Liver (tissue), 9 donors: ENCODE measurements around the gene NXN. TPM values are rescaled to one million over a fixed set of nuclear protein-coding genes. Genes with fewer than 3 reads are reported as not detected.
"Not testable (repeated sequence)": the region's sequence is repeated elsewhere in the genome, so short reads cannot be mapped to it uniquely, and the experiment has no call there.

ENCODE experiments used
- DNase-seq: peaks from one replicate; pipeline ENCODE4 v3.0.0-alpha.2; 2017; ENCODE audit warnings: low spot score
- H3K27ac ChIP-seq, 2 donors: one replicate each; pipeline ENCODE4 v1.7.0; 2013; ENCODE audit warnings: inconsistent platforms in 2 of 2, low read length in 2 of 2, control low read depth in 1 of 2, low read depth in 1 of 2, mild to moderate bottlenecking in 1 of 2
- H3K27me3 ChIP-seq, 4 donors: one replicate each; pipeline versions ENCODE4 v1.6.1 to v1.7.0; 2013; ENCODE audit warnings: low read length in 3 of 4, inconsistent platforms in 1 of 4, mild to moderate bottlenecking in 1 of 4, moderate library complexity in 1 of 4; ENCODE audit not compliant: control insufficient read depth in 4 of 4, insufficient read depth in 4 of 4
- H3K36me3 ChIP-seq, 4 donors: one replicate each; pipeline versions ENCODE4 v1.6.1 to v1.7.0; 2013; ENCODE audit warnings: low read length in 3 of 4, mild to moderate bottlenecking in 3 of 4, low read depth in 1 of 4, moderate library complexity in 1 of 4; ENCODE audit not compliant: control insufficient read depth in 4 of 4, insufficient read depth in 3 of 4
- H3K4me1 ChIP-seq, 4 donors: one replicate each; pipeline versions ENCODE4 v1.6.1 to v1.7.0; 2013; ENCODE audit warnings: low read length in 3 of 4, mild to moderate bottlenecking in 3 of 4, moderate library complexity in 1 of 4; ENCODE audit not compliant: control insufficient read depth in 4 of 4, insufficient read depth in 4 of 4
- H3K4me3 ChIP-seq, 3 donors: one replicate each; pipeline versions ENCODE4 v1.6.1 to v1.7.0; 2013; ENCODE audit warnings: low read length in 3 of 3, control low read depth in 1 of 3, low read depth in 1 of 3, mild to moderate bottlenecking in 1 of 3
- H3K9ac ChIP-seq, 2 donors: one replicate each; pipeline ENCODE4 v1.7.0; 2013; ENCODE audit warnings: low read length in 2 of 2, mild to moderate bottlenecking in 2 of 2, moderate library complexity in 2 of 2, control low read depth in 1 of 2, low read depth in 1 of 2
- H3K9me3 ChIP-seq, 4 donors: one replicate each; pipeline versions ENCODE4 v1.6.1 to v1.7.0; 2013; ENCODE audit warnings: low read length in 3 of 4; ENCODE audit not compliant: control insufficient read depth in 4 of 4
- ATF3 ChIP-seq: IDR thresholded peaks from 2 replicates; pipeline ENCODE4 v1.6.1; 2016; ENCODE audit warnings: antibody characterized with exemption
- CTCF ChIP-seq: fragments of 150-350 bp; IDR thresholded peaks from 2 replicates; pipeline ENCODE4 v1.5.1; 2017; ENCODE audit warnings: improper control_type of control experiment, low read depth, low read length; ENCODE audit not compliant: missing input control
- EGR1 ChIP-seq, 2 donors: IDR thresholded peaks; 2 replicates each; pipeline ENCODE4 v1.6.1; 2016 to 2018; ENCODE audit warnings: antibody characterized with exemption in 2 of 2, low read depth in 2 of 2
- FOXA1 ChIP-seq: IDR thresholded peaks from 2 replicates; pipeline ENCODE4 v1.6.1; 2016; ENCODE audit warnings: antibody characterized with exemption
- GABPA ChIP-seq, 2 donors: IDR thresholded peaks in 1 of 2; conservative IDR thresholded peaks in 1 of 2; 2 replicates each; pipeline ENCODE4 v1.6.1; 2016; ENCODE audit warnings: antibody characterized with exemption in 2 of 2, mild to moderate bottlenecking in 1 of 2, moderate library complexity in 1 of 2
- HNF4G ChIP-seq: IDR thresholded peaks from 2 replicates; pipeline ENCODE4 v1.6.1; 2016; ENCODE audit warnings: antibody characterized with exemption
- JUND ChIP-seq, 2 donors: IDR thresholded peaks; 2 replicates each; pipeline ENCODE4 v1.6.1; 2016; ENCODE audit warnings: antibody characterized with exemption in 2 of 2
- MAX ChIP-seq: IDR thresholded peaks from 2 replicates; pipeline ENCODE4 v1.6.1; 2016; ENCODE audit warnings: antibody characterized with exemption
- NR2F2 ChIP-seq: IDR thresholded peaks from 2 replicates; pipeline ENCODE4 v1.6.1; 2016; ENCODE audit warnings: antibody characterized with exemption
- RAD21 ChIP-seq, 2 donors: IDR thresholded peaks; 2 replicates each; pipeline ENCODE4 v1.6.1; 2016; ENCODE audit warnings: antibody characterized with exemption in 2 of 2, mild to moderate bottlenecking in 2 of 2
- REST ChIP-seq: IDR thresholded peaks from 2 replicates; pipeline ENCODE4 v1.6.1; 2016; ENCODE audit warnings: antibody characterized with exemption, mild to moderate bottlenecking
- RXRA ChIP-seq, 2 donors: IDR thresholded peaks; 2 replicates each; pipeline ENCODE4 v1.6.1; 2017 to 2018; ENCODE audit warnings: antibody characterized with exemption in 2 of 2, mild to moderate bottlenecking in 1 of 2
- SP1 ChIP-seq: IDR thresholded peaks from 2 replicates; pipeline ENCODE4 v1.6.1; 2018; ENCODE audit warnings: antibody characterized with exemption, mild to moderate bottlenecking
- TAF1 ChIP-seq: conservative IDR thresholded peaks from 2 replicates; pipeline ENCODE4 v1.6.1; 2016; ENCODE audit warnings: antibody characterized with exemption, mild to moderate bottlenecking
- YY1 ChIP-seq: IDR thresholded peaks from 2 replicates; pipeline ENCODE4 v1.6.1; 2016; ENCODE audit warnings: antibody characterized with exemption, mild to moderate bottlenecking
- WGBS: extraction: QIAGEN DNeasy Blood & Tissue Kit; methylation state at CpG from one replicate; pipeline ENCODE4 v1.1.7; 2013; 5-methylcytosine and 5-hydroxymethylcytosine counted together
- polyA plus RNA-seq, 2 donors: library from polyadenylated mRNA; stranded (reverse) in 1 of 2; unstranded in 1 of 2; fragments of 200-250 nt in 1 of 2; fragments of >200 nt in 1 of 2; fragmentation: Nextera tagmentation in 1 of 2; extraction: Ambion mirVana in 1 of 2; gene quantifications; one replicate each; pipeline versions ENCODE4 v1.2.1 to v1.2.3, GENCODE V29; 2013 to 2015
- total RNA-seq, 2 donors: library from RNA; depleted of rRNA; stranded (reverse); fragments of >200 nt; gene quantifications; one replicate each; pipeline ENCODE4 v1.2.3, GENCODE V29; 2014
- donor health status: healthy.
- donor health status: healthy.
- donor health status: healthy.
- donor health status: healthy.
- donor health status: healthy.

Gene NXN
- total and polyA plus RNA-seq, 4 donors, result 2.3 to 4.5 (median 3.3) TPM

GRCh38 chr17:836151-836550 lies 143.4 kb downstream of the NXN start:
- Histone ChIP-seq H3K27me3 (no peaks in the 10 kb centered on the region), H3K9ac (no peak overlapping the region), H3K9me3 (no peaks in the 10 kb centered on the region), H3K4me3 (no peak overlapping the region), H3K36me3 (no peaks in the 10 kb centered on the region), H3K27ac (no peak overlapping the region), H3K4me1 (no peaks in the 10 kb centered on the region)
- DNase-seq, result no peak
- WGBS, result 94% methylated on average over 9 of the region's 9 CpGs
- TF ChIP-seq JUND (IDR thresholded peaks at IDR 0.05) (no peak), MAX (no peak), HNF4G (no peak), YY1 (no peak), NR2F2 (no peak), GABPA (IDR thresholded peaks at IDR 0.05 in 1 of 2, conservative IDR thresholded peaks at IDR 0.05 in 1 of 2) (no peak), FOXA1 (no peak)

GRCh38 chr17:835721-836120 lies 143.9 kb downstream of the NXN start:
- not testable (repeated sequence) for H3K4me3 ChIP-seq, H3K27me3 ChIP-seq, DNase-seq, H3K36me3 ChIP-seq, H3K27ac ChIP-seq, H3K9ac ChIP-seq, H3K4me1 ChIP-seq, H3K9me3 ChIP-seq
- 98% methylated on average over 12 of the region's 27 CpGs for WGBS

DNA sequence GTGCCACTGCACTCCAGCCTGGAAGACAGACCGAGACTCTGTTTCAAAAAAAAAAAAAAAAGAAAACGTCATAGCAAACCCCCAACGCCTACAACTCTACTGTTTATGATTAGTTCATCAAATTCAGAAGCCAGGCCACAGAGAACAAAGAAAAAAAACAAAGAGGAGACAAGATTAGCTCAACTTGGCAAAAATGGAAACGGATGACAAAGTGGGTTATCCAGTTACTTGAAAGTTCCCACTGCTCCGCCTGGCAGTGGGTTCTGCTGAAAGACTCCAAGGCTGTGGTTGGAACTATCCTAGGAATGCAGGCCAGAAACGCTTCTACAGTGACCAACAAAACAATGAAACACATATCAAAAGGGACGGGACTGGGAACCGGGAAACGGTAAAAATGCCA lies 144.3 kb downstream of the NXN start:
- no peak overlapping the region for H3K9ac ChIP-seq
- TF ChIP-seq NR2F2 (no peak), RAD21 (IDR thresholded peaks at IDR 0.05) (no peak), ATF3 (no peak), TAF1 (no peak), CTCF (no peak), SP1 (no peak), MAX (no peak), REST (no peak), JUND (IDR thresholded peaks at IDR 0.05) (no peak), FOXA1 (no peak), HNF4G (no peak), RXRA (IDR thresholded peaks at IDR 0.05) (no peak), EGR1 (IDR thresholded peaks at IDR 0.05; ENCODE audit: low read depth in 2 of 2) (no peak), YY1 (no peak)
- WGBS, result 78% methylated on average over 9 of the region's 9 CpGs
- no peaks in the 10 kb centered on the region for H3K36me3 ChIP-seq
- no peak overlapping the region for H3K27ac ChIP-seq
- H3K4me1 ChIP-seq, result no peaks in the 10 kb centered on the region
- H3K9me3 ChIP-seq, result no peaks in the 10 kb centered on the region
- no peaks in the 10 kb centered on the region for H3K27me3 ChIP-seq
- no peak overlapping the region for H3K4me3 ChIP-seq
- DNase-seq, result no peak
